ENCODE results near the gene FAM20C. TPM values are rescaled to one million over a fixed set of nuclear protein-coding genes. Genes with fewer than 3 reads are reported as not detected.

FAM20C gene
- total RNA-seq, 1 experiment from 2014 or later, result 62.4 TPM

Other genes with a start within 250 kb of the FAM20C start
- gene FOXL3, start 97.6 kb downstream of the FAM20C start, total RNA-seq (2021; ENCODE audit: unreplicated experiment), result not detected

All from Panc1 (cell line).